ENCODE results near the gene KNOP1. TPM values are rescaled to one million over a fixed set of nuclear protein-coding genes. Genes with fewer than 3 reads are reported as not detected.
A peak's percentile ranks its signal among the peaks of the same experiment; 100 is the strongest.

The KNOP1 gene
- total RNA-seq, 1 donor from 2014 or later: 16.5 TPM

DNA sequence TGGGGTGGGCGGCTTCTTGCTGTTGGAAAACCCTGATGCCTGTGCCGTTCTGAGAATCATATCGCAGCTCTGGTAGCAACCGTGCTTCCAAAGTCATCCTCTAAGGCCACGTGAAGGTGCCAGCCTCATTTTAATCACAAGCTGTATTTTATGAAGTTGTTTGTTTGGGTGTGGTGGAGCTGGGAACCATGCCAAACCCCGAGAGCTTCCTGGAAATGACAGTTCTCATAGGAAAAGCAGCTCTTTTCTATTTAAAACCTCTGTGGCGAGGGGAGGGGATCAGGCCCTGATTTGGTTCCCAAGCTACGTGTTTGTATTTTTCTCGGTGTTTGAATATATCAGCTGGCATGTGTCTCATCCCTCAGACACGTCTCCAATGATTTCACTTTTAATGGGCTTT lies 21.7 kb downstream of the KNOP1 start:
- no peak overlapping the region for H3K4me3 ChIP-seq (ENCODE audit: low read depth, low read length)
- TF ChIP-seq, protein P1, sequence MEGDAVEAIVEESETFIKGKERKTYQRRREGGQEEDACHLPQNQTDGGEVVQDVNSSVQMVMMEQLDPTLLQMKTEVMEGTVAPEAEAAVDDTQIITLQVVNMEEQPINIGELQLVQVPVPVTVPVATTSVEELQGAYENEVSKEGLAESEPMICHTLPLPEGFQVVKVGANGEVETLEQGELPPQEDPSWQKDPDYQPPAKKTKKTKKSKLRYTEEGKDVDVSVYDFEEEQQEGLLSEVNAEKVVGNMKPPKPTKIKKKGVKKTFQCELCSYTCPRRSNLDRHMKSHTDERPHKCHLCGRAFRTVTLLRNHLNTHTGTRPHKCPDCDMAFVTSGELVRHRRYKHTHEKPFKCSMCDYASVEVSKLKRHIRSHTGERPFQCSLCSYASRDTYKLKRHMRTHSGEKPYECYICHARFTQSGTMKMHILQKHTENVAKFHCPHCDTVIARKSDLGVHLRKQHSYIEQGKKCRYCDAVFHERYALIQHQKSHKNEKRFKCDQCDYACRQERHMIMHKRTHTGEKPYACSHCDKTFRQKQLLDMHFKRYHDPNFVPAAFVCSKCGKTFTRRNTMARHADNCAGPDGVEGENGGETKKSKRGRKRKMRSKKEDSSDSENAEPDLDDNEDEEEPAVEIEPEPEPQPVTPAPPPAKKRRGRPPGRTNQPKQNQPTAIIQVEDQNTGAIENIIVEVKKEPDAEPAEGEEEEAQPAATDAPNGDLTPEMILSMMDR (conservative IDR thresholded peaks at IDR 0.05; ENCODE audit: low read depth, low read length): no peak
- DNase-seq (ENCODE audit: low read depth): peak; percentile 48

DNA sequence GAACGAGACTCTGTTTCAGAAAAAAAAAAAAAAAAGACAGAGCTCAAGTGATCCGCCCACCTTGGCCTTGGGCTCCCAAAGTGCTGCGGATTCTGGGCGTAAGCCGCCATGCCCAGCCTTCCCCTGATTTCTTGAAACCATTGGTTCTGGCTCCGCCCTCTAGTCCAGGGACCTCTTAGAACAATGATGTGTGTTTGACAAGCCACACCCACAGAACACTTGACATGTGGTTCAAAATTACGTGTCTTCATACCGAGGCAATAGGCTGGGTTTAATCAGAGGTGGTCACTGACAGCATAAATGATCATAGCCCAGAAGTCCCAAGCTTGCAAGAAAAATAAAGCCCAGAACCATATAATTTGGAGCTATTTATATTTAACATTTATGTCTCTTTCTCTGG lies 23.0 kb downstream of the KNOP1 start:
- no peak for DNase-seq (ENCODE audit: low read depth)
- TF ChIP-seq, protein P1 (conservative IDR thresholded peaks at IDR 0.05; ENCODE audit: low read depth, low read length): no peak
- no peak overlapping the region for H3K4me3 ChIP-seq (ENCODE audit: low read depth, low read length)

DNA sequence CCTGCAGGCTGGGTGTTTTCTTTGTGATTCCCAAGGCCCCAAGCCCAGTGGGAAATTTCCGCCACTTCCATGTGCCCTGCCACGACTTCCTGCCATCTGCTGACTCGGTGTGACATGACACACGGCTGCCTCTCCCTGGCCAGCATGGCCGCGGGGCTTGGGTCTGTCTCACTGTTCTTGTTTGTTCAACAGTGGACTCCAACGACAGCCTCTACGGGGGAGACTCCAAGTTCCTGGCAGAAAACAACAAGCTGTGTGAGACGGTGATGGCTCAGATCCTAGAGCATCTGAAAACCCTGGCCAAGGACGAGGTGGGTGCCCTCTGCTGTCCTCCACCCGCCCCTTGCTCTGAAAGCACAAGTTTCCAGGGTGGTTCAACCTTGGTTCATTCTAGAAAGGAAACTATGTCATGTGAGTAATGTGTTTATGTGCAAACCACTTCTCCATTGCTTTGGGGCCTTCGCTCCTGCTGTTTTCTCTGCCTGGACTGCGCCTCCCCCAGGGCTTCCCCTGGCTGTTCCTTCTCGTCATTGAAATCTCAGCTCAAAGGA lies 26.8 kb downstream of the KNOP1 start:
- H3K4me3 ChIP-seq (ENCODE audit: low read depth, low read length): no peak overlapping the region
- DNase-seq (ENCODE audit: low read depth): no peak
- TF ChIP-seq, protein P1 (conservative IDR thresholded peaks at IDR 0.05; ENCODE audit: low read depth, low read length): no peak

DNA sequence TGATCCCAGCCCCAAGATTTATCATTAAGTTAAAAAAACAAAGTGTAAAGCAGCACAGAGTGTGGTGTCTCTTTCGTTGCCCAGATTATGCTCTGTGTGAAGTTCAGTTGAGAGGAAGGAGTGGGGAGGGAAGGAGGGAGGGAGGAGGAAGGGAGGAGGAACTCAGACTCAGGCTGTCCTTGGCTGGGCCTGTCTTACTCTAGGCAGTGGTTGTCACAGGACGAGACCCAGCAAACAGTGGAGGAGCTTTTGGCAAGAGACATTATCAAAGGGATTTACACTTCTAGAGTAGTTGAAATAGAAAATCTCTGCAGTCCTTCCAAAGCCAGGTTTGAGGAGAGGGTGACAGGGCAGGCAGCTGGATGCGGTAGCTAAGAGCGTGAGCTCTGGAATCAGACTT lies 27.8 kb downstream of the KNOP1 start:
- DNase-seq (ENCODE audit: low read depth): no peak
- TF ChIP-seq, protein P1 (conservative IDR thresholded peaks at IDR 0.05; ENCODE audit: low read depth, low read length): no peak

DNA sequence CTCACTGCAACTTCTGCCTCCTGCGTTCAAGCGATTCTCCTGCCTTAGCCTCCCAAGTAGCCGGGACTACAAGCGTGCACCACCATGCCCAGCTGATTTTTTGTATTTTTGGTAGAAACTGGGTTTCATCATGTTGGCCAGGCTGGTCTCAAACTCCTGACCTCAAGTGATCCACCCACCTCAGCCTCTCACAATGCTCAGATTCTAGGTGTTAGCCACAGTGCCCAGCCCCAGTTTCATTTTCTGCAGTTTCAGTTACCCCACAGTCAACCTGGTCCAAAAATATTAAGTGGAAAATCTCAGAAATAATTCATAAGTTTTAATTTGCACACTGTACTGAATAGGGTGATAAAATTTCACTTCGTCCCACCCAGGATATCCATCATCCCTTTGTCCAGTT lies 28.7 kb downstream of the KNOP1 start:
- DNase-seq (ENCODE audit: low read depth): no peak
- TF ChIP-seq, protein P1 (conservative IDR thresholded peaks at IDR 0.05; ENCODE audit: low read depth, low read length): no peak
- H3K4me3 ChIP-seq (ENCODE audit: low read depth, low read length): no peak overlapping the region

More for the DNA sequence above, 27.8 kb downstream of the KNOP1 start:
- no peak overlapping the region for H3K4me3 ChIP-seq (ENCODE audit: low read depth, low read length)

DNA sequence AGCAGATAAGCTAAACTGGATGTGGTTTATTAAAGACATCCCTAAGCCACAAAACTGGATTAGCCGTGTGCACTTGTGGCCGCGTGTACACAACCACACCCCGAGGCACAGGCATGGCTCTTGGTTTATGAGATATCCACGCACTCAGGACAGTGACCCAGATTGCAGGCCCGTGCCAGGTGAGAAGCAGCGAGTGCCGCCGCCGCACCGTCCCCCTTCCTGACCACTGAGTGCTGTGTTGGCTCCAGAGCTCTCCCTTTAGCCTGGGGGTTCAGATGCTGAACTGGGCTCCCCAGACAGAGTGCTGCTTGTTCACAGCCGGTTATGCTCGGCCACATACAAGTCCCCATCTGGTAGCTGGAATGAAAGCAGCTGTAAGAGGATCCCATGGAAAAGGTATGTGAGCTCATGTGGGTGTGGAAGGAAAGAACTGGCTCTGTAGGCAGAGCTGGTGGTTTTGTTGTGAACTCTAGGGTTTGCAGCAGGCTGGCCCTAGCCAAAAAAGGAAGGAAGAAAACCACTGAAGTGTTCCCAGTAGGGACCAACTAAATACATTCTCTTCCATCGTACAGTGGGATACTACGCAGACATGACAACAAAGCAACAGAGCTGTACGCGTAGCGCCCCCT lies 29.5 kb downstream of the KNOP1 start:
- H3K4me3 ChIP-seq (ENCODE audit: low read depth, low read length): no peak overlapping the region
- TF ChIP-seq, protein P1 (conservative IDR thresholded peaks at IDR 0.05; ENCODE audit: low read depth, low read length): no peak
- DNase-seq (ENCODE audit: low read depth): no peak

DNA sequence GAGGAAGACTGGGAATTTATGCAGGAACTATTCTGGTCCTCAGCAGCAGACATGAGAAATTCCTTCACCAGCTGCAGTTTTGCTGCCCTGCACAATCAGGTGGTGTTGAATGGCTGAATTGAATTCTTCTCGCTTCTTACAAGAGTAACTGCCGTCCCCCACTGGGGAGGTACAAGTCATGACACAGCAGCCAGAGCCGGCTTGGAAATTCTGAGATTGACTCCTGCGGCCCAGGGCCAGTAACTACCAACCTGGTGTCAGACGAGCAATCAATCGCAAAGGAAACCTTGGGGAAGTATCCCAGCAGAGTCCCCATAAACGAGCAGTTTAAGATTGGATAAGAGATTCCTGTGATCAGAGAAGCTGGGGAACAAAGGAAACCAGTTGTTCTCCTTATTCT lies 30.7 kb downstream of the KNOP1 start:
- H3K4me3 ChIP-seq (ENCODE audit: low read depth, low read length): no peak overlapping the region
- DNase-seq (ENCODE audit: low read depth): no peak
- TF ChIP-seq, protein P1 (conservative IDR thresholded peaks at IDR 0.05; ENCODE audit: low read depth, low read length): no peak
